Kidney tubule cell (primary cell): ENCODE data around the gene VSIG8.

Experiments used
- DNase-seq: peaks from one replicate; pipeline ENCODE4 v3.0.0-alpha.2; 2018; ENCODE audit warnings: low spot score

The VSIG8 gene

DNA sequence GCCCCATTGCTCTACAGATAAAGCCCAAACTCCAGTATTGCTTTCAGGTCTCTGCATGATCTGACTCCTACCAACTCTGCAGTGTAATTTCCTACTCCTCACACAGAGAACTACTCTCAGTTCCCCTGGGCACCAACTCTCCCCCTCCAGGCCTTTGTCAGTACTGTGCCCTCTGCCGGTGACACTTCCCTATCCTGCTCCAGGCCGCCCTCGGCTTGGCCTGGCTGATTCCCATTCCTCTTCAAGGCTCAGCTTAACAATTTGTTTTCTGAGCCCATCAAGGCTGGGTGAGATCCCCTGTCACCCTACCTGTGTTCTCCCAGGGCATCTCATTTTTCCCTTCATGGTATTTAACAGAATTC, 33.2 kb downstream of the VSIG8 start:
- peak; percentile 35 for DNase-seq

DNA sequence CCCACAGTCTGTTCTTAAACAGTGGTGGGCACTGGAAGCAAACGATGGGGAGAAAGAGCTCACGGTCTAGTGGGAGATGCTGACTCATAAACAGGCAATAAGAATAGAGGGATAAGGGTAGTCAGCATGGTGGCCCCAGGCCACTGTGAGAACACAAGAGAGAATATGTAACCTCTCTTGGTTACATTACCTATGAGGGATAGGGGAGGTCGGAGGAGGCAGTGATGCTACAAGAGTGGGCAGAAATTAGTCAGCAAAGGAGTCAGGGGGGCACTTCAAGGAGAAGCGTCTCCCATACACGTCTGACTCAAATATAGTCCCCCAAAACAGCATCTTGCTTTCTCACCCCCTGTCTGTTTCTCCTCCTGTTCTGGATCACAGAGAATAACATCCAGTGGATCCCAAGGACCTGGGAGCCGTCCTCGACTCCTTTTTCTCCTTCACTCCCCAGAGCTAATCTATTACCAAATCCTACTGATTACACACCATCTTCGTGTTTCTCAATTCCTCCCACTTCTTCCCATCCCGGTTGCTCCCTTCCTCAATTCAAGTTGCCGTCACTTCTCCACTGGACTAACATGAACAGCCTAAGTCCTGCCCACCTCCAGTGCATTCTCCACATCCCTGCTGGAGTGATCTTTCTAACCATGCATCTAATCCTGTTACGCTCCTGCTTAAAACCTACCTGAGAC, 33.7 kb downstream of the VSIG8 start:
- DNase-seq = no peak

DNA sequence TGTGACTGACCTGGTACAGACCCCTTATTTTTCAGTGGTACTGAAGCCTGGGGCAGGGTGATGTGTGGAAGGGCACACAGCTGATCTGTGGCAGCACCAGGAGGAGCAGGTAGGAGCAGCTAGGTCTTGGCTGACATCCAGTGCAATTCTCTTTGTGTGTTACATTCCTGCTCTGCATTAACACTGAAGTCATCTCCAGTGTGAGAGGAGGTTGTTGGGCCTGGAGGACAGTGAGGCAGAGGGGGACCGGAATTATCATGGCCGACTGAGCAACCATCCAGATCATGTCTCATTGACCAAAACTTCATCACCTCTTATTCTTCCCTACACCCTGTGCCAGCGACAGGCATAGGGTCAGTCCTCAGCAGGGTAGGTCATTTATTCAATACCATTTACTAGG, 34.3 kb downstream of the VSIG8 start:
- DNase-seq = peak; percentile 85

DNA sequence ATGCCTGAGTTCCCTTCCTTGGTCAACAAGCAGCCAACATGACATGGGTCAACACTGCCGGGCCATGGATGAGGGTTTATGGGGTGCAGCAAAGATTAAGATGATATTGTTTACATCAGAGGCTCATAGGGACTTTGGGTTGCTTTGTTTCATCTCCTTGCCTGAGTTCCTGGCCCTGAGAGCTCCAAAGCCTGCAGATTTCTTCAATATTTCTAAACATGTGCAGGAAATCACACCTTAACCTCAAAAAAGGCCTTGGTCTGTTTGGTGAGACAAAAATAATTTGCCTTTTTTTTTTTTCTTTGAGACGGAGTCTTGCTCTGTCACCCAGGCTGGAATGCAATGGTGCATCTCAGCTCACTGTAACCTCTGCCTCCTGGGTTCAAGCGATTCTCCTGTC, 34.9 kb downstream of the VSIG8 start:
- no peak for DNase-seq

DNA sequence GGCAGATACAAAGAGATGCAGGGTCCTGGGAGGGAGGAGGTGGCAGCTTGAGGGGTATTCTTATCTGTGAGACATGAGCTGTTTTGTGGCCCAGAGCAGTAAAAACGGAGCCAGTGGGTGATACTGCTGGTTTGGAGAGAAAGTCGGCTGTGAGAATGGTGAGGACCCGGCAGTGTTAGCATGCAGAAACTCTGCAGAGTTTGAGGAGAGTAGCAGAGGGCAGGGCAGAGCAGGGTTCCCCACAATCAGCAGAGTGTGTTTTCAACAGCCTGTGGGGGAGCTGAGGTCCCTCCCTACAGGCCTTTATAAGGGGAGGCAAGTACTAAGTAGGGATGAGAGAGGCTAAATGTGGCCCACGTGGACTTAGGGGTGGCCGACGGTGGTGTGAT, 35.4 kb downstream of the VSIG8 start:
- no peak for DNase-seq

DNA sequence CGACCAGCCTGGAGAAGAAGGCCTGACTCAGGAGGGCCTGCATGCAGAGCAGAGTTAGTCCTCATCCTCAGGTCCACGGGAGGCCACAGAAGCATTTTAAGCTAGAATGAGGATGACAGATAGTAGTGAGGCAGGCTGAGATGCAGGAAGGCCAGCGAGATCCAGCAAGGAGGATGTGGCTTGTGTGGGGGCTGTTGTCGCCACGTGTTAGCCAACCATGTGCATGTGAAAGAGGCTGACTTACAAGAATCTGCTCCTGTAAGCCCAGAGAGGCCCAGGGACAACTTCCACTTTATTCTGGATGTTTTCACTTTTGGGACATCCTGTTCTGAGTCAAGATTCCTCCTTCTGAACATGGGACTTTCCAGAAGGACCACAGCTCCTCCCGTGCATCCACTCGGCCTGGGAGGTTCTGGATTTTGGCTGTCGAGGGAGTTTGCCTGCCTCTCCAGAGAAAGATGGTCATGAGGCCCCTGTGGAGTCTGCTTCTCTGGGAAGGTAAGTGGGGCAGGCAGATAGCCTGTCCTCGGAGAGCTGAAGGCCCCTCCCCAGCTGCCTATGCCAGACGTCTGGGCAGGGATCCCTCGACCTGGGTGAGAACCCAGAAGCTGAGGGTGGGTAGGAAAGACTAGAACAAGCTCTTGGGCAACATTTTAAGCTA, 35.9 kb downstream of the VSIG8 start, which contains the start of gene SLAMF8:
Gene SLAMF8, plus strand, starts transcription at position 433 of the 661 bp plus-strand sequence. Its CDS starts 26 bp downstream, at position 459.
- peak; percentile 30 for DNase-seq

DNA sequence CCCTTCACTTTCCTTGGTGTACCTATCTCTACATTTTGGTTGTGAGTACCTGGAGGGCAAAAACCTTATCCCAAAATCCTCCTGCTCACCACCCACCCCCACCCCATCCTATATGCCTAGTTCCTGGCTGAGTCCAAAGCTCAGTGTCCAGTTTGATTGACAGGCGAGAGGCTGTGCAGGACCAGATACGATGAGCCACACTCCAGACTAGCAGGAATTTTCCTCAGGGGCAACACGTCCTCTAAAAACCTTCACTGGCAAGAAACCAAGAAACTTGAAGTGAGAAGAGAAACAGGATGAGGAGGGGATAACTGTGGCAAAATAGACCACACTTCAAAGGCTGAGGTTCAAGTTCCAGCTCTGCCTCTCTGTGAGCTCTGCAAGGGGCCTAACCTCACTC, 36.9 kb downstream of the VSIG8 start:
- no peak for DNase-seq

DNA sequence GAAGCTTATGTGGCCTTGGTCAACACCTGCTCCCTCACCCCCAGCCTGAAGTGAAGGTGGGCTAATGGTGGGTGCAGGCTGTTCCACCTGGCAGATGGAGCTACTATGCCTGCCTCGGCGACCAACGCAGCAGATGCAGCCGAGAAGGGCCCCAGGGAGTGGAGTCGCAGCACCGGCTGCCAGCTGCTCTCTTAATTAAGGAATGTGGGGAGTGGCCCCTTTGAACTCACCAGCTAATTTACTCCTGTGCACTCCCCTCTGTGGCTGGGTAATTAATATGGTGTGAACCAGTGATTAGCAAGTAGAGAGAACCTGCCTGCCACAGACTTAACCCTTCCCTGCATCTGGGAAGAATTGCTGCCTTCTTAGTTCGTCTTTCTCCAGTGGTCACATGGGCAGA, 39.1 kb downstream of the VSIG8 start:
- no peak for DNase-seq

DNA sequence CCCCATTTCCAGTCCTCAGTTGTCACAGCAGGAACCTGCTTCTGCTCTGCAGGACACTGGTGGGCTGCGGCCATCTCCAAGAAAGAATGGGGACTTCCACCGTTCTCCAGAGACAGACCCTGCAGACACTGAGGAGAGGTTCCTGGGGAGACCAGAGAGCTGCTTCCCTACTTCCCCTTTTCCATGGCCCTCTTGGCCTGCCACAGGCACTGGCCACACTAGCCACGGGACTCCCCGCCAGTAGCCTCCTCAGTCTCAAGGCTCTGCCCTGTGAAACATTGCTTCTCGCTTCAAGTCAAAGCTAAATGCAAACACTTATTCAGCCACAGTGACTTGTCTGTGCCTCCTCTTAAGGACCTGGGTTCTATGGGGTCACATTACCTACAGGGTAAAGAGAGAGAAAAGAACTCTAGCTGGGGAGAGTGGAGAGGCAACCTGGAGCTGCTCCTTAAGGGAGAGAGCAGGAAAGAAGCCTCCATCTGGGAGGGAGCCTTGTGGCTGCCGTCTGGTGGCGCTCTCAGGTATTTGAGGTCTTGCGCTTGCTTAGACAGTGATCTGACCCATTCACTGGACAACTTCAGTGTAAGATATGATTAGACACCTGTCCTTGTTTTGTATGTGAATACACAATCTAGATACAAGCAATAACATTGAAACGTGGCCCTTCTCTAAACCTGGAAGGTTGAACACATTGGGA, 41.1 kb downstream of the VSIG8 start:
- no peak for DNase-seq

DNA sequence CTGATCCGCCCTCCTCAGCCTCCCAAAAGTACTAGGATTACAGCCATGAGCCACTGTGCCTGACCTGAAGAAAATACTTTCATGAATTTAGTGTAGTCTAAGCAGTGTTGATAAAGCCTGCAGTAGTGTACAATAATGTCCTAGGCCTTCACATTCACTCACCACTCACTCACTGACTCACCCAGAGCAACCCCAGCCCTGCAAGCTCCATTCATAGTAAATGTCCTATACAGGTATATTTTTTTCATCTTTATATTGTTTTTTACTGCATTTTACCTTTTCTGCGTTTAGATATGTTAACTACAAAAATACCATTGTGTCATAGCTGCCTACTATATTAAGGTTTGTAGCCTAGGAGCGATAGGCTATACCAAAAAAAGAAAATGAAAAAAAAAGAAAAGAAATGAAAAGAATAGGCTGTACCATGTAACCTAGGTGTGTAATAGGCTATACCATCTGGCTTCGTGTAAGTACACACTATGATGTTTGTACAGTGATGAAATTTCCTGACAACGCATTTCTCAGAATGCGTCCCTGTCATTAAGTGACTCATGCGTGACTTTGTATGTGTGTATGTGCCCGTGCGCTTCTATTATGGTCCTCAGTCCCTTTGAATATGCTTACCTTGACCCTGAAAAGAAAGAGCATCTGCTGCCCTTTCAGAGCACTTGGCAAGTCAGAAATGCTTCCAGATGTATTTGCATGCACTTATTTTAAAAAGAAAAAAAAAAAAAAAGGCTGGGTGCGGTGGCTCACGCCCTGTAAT, 45.0 kb downstream of the VSIG8 start:
- peak; percentile 56 for DNase-seq

DNA sequence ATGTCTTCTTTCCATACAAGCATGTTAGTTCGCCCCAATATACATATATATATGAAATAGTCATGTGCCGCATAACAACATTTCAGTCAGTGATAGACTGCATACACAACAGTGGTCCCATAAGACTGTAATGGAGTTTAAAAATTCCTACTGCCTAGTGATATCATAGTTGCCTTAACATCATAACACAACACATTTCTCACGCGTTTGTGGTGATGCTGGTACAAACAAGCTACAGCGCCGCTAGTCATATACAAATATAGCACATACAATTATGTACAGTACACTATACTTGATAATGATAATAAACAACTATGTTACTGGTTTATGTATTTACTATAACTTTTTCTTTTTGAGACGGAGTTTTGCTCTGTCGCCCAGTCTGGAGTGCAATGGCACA, 46.5 kb downstream of the VSIG8 start:
- DNase-seq = no peak

DNA sequence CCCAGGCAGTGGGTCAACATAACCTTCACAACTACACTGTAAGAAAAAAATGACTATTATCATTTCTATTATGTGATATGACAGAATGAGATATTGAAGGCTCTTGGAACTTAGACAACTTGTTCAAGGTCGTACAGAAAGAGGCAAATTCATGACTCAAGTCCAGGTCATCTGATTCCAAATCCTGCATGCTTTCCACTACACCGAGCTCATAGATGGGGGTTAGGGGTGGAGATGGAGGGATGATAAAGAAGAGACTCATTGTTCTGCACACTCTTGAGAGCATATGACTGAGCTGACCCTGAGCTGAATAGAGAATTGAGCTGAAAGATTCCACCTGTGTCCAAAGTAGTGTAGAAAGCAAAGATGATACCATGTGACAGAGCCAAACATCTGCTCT, 57.5 kb downstream of the VSIG8 start:
- DNase-seq = peak; percentile 59
